ENCODE results near the gene RBP4.

- TF ChIP-seq FOXJ3 (CRISPR knock-in tag; IDR thresholded peaks at IDR 0.05; ENCODE audit: borderline replicate concordance) (no peak), CTCF (IDR thresholded peaks at IDR 0.05) (no peak), ATF3 (CRISPR knock-in tag; conservative IDR thresholded peaks at IDR 0.05) (no peak), SOX15 (CRISPR knock-in tag; IDR thresholded peaks at IDR 0.05) (no peak), SP1 (CRISPR knock-in tag; conservative IDR thresholded peaks at IDR 0.05) (no peak), CREB1 (CRISPR knock-in tag; IDR thresholded peaks at IDR 0.05) (no peak), FOXK1 (CRISPR knock-in tag; IDR thresholded peaks at IDR 0.05) (no peak), STAT6 (CRISPR knock-in tag; conservative IDR thresholded peaks at IDR 0.05; ENCODE audit: low read depth) (no peak), ZBTB21 (CRISPR knock-in tag; IDR thresholded peaks at IDR 0.05; ENCODE audit: borderline replicate concordance) (no peak), HMGXB4 (CRISPR knock-in tag; IDR thresholded peaks at IDR 0.05) (no peak), USF1 (CRISPR knock-in tag; IDR thresholded peaks at IDR 0.05) (no peak)
Observed at GRCh38 chr10:93572606-93573005, 28.4 kb downstream of the RBP4 start.
